SW480 (cell line): ENCODE results near the gene RIOK3.
"Not testable (repeated sequence)": the region's sequence is repeated elsewhere in the genome, so short reads cannot be mapped to it uniquely, and the experiment has no call there.

ENCODE experiments used
- DNase-seq: peaks from one replicate; pipeline ENCODE4 v3.0.0-alpha.2; 2016; ENCODE audit warnings: low spot score

Gene RIOK3

DNA sequence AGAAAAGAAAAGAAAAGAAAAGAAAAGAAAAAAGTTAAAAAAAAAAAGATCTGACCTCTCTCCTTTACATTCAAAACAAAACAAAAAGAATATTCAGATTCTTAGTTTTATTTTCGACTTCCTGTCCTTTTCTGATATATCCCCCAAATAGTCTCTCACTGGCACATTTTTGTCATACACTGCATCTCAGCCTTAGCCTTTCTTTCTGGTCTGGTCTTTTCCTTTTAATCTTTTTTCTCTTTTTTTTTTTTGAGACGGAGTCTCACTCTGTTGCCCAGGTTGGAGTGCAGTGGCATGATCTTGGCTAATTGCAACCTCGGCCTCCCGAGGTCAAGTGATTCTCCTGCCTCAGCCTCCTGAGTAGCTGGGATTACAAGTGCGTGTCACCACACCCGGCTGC is 1.6 kb upstream of the RIOK3 start:
- DNase-seq, result no peak

DNA sequence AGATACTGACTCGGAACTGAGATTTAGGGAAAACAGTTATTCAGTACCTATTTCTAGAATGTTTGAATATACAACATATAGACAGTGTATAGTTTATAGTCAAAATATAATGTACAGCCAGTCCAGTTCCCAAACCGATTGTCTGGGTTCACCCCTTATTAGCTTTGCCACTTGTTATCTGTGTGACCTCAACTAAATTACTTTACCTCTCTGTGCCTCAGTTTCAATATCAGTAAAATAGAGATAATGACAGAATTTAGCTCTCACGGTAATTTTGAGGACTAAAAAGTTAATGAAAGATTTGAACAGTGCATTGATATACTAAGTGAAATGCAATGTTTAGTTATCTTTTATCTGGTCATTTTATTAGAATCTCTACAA is 750 bp upstream of the RIOK3 start:
- no peak for DNase-seq

DNA sequence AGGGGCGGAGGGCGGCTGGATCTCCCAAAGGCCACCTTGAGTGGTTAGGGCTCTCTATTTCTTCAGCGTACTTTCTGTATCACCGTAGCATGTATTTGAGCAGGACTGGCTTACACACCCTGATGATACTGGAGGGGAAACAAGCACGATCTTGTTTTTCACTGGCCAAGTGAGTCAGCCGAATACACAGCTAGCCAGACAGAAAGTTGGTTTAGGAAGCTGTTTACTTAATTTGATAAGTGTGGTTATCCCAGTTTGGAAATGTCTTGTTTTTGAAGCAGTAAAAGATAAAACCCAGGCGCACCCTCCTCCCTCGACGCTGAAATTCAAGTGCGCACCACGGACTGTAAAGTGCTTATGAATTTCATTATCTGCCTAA is 582 bp downstream of the RIOK3 start:
- peak; percentile 57 for DNase-seq

DNA sequence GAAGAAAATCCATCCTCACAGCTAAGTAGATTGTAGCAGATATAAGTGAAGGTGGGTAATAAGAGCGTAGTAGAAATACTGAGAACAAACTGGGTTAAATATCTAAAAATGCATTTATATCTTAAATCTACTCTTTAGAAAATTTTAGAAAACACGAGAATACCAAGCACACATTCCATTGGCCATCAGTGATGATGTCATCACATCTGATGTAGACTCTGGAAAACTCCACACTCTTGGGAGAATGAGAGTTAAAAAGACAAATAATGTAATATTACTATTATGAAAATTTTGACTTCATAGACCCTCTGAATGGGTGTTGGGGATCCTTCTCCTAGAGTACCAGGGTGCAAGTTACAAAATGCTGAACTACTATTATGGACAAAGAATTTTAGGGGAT is 3.7 kb downstream of the RIOK3 start:
- no peak for DNase-seq

DNA sequence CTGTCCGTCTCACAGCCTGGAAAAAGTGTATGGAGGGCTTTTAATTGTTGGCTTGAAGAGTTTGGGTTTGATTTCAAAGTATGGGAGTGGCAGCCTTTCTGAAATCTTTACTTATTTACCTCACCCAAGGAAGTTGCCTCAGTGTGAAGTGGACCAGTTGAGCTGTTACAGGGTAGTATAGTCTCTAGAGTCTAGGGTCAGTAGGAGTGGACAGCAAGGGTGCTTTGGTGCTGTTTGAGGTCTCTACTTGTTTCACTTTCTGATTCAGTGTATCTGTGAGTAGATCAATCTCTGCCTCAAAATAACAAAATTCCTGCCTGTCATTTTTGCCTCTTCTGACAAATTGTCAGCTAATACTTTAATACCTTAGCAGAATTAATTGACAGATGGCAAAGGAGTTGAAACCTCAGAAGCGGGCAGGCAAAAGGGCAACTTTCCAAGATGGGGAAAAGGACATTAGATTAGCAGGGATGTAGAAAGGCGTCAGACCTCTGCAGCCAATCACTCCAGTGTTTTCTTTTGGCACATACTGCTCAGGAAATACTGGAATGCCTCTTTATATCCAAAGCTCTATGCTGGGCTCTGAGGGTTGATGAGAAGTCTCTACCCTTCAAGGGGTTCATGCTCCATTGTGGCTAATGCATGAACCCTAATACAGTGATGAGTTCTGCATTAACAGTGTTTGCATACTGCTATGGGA is 5.9 kb downstream of the RIOK3 start:
- no peak for DNase-seq

DNA sequence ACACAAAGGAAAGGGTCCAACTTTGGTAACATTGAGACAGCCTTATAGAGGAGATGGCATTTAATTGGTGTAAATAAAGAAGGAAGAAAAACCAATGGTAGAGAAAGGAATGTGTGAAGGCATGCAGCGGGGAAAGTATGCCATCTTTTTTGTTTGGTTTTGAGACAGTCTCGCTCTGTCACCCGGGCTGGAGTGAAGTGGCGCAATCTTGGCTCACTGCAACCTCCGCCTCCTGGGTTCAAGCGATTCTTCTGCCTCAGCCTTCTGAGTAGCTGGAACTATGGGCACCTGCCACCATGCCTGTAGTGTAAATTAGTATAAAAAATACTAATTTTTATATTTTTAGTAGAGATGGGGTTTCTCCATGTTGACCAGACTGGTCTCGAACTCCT is 6.4 kb downstream of the RIOK3 start:
- no peak for DNase-seq

DNA sequence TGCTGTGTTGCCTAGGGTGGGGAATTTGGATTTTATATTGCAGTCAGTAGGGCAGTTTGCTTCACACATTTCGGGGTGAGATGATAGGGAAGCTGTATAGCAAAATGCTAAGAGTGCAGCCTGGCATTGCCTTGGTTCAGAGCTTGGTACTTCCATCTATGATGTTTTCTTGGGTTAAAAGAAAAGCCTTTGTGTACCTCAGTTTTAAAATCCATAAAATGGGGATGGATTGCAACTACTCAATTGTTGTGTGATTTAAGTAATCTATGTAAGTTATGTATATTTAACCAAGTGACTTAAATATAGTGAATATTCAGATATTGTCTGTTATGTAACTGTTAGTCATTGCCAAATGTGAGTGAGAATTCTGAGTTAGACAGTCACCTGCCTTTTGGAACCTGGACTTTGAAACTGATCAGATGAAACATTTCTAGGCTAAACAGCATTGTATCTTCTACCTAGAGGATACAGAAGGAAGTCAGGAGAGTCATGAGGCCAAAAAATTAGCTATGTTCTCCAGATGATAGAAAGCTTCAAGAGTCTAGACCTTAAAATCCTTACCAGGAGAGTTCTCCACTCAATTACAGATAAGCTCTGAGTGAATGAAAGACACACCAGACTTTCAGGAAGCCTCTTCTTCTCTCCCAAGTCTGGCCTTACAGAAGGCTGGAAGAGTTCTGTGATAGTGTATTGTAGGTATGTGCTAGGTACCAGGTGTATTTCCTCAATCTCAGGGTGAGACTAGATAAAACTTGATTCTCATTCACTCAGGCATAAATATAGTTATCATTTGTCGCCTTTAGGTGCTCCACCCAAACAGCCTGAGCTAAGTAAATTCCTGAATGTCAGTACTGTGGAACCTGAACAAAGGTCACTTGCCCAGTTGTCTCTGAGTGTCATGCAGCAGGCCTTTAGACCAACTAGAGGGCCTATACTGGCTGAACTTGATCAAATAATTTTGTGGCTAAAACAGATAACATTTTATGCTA is 7.5 kb downstream of the RIOK3 start:
- DNase-seq, result no peak

DNA sequence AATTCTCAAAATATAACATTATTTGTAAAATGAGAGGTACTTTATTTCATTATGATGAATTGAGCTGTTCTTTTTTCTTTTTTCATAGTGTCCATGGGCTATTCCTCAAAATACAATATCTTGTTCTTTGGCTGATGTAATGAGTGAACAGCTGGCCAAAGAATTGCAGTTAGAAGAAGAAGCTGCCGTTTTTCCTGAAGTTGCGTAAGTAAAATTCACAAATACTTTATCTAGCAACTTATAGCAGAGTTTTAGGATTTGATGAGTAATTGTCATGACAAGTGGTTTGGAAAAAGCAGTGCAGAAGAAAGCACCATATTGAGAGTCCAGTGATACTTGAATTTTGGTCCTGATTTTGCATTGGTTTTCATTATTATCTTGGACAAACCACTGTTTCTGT is 9.8 kb downstream of the RIOK3 start:
- no peak for DNase-seq

DNA sequence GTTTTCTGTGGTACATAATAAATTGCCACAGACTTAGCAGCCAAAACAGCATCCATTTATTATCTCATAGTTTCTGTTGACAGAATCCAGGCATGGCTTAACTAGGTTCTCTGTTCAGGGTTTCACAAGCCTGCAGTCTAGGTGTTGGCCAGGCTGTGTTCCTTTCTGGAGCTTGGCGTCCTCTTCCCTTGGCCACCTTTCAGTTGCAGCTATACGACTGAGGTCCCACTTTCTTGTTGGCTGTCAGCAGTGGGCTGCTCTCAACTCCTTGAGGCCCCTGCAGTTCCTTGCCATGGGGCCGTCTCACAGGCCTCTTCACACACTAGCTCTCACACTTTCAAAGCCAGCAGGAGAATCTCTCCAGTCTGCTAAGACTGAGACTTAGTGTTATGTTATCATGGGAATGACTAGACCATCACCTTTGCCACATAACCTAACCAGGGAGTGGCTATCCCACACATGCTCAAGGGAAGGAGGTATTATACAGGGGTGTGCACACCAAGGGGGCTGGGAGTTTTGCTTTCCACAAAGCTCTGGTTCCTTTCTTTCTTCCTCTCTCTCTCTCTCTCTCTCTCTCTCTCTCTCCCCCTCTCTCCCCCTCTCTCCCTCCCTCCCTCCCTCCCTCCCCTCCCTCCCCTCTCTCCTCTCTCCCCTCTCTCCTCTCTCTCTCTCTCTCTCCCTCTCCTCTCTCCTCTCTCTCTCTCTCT is 15.8 kb downstream of the RIOK3 start:
- DNase-seq, result no peak

DNA sequence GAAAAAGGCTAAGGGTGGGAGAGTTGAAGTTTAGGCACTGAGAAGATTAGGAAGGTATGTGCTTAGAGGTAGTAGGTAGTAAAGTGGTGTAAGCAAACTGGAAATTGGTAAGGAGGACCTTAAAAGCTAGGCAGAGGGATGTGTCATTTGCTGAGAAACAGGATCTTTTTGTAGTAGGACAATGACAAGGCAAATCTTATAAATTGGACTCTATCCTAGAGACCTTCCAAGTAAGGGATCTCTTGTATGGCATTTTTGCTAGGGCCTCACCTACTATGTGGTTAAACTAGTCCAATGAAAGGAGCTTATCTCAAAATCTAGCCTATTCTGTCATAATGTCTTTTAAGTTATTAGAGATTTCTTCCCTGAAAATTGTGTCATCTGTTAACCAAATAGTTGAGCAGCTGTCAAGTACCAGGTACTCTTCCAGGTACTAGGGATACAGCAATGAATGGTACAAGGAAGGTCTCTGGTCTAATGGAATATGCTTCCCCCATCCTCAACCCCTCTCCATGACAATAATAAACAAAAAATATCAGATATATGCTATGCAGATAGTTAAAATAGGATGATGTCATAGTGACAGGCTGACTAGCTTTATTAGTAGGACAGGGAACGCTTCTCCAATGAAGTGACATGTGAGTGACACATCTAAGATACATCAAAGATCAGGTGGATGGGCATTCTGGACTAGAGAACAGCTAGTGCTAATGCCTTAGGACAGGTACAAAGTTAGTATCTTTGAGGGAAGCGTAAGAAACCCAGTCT is 17.7 kb downstream of the RIOK3 start:
- DNase-seq, result no peak

DNA sequence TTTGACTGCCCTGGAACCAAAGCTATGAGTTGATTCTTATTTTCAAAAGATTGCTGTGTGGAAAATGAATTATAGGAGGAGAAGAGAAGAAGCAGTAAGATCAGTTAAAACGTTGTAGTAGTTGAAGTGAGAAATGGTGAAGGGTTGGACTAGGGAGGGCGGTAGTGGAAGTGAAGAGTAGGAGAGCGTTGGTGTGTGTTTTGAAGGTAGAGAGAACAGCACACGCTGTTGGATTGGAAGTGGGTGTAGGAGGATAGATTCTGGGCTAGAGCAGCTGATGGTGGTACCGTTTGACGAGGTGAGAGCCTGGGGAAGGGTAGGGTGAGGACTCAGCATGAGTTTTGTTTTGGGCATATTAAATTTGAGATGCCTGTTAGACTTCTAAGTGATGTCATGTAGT is 18.4 kb downstream of the RIOK3 start:
- no peak for DNase-seq

DNA sequence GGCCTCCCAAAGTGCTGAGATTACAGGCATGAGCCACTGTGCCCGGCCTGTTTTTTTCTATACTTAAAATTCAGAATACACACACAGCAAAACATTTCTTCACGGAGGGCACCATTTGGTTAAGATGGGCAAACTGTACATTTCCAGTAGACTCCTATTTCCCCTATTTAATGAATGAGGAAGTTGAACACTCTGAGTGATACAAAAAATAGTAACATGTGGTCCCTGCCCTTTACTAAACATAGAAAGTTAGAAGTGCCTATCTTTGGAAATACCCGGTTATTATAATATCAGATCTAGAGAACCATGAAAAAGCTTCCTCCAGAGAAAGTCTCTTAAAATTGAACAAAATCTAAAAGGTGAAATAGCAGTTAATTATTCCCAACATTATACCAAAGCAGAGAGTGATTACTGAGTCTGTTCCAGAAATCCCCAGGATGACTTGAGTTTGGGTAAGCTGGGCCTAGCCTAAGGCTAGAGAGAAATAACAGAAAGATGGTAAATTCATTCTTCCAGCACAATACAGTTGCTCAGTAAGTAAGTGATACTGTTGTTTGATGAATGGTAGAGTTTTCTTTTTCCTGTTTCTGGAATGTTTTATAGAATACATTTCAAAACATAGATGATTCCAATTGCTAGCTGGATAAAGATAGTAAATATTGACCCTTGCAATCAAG is 26.9 kb downstream of the RIOK3 start:
- no peak for DNase-seq

DNA sequence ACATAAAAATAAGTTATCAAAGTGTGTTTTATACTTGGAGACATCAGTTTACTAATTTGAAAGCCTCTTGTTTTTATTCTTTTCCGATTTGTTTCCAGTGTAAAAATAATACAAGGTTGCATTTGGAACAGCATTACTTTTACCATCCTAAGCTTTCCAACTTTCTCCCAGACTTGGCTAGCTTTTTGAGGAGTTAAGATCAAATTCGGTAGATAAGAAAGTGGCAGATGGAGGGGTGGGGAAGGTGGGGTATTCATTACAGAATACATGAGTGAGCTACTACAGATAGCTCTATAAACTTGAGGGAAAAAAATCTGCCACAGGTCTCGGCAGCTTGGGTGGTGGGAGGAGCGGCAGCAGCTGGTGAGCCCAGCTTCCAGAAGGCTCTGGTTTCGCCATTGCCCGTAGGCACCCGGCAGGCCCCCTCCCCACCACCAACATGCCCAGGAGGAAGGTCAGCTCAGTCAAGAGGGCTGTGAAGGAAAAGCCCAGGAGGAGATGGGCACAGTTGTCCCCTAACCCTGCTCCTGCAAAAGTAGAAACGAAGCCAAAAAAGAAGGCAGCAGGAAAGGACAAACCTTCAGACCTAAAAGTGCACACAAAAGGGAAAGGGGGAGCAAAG is 31.6 kb downstream of the RIOK3 start:
- DNase-seq, result no peak

DNA sequence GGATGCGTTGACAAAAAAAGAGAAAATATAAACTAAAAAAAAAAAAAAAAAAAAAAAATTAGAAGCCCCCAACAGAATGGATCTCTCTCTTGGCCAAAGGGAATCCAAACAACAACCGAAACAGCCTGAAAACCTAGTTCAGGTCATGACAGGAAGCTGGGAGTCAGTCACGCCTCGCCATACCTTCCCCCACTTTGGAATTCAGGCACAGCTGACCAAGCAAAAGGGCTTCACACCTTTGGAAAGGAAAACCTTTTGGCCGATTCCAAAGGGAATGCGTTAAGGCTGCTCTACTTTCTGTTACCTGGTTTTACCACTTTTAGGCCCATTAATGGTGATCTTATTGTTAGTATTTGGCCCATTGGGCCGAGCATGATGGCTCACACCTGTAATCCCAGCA is 32.3 kb downstream of the RIOK3 start:
- no peak for DNase-seq

DNA sequence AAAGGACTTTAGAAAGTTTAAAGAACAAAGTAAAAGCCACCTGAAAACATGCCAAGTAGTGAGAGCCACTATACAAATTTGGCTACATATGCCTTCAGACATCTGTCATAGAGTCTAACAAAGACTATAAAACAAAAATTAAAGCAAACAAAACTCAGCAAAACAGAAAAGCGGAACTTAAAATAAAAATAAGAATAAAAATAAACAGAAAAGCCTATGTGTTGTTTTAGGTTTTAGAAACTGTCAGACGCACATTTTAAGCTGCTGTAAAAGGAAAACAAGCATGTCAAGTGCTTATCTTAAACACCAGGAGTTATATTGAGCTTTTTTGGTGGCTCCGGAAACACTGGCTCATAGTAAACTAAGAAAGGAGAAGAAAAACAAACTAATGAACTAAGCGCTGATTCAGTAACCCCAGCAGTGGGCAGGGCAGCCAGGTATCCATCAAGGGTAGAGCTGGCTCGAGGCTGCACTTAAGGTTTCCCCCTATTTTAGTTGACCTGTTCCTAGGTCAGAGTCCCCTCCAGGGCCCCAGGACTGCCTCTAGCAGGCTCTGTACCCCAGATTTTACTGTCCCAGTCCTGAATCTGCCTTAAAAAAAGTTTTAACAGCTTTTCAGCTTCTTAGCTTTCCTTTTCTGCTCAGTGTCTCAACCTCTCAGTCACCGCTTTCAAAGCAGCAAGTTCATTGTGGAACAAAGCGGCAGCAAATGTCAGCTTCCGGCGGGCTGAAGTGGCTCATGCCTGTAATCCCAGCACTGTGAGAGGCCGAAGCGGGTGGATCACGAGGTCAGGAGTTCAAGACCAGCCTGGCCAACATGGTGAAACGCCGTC is 34.9 kb downstream of the RIOK3 start:
- DNase-seq, result no peak

DNA sequence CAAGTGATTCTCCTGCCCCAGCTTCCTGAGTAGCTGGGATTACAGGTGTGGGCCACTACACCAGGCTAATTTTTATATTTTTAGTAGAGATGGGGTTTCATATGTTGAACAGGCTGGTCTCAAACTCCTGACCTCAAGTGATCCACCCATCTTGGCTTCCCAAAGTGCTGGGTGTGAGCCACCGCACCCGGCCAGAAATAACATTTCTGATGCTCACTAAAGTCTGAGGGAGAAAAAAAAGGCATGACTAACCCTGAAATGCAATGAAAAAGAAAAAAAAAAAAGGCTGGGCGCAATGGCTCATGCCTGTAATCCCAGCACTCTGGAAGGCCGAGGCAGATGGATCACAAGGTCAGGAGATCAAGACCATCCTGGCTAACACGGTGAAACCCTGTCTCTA is 36.5 kb downstream of the RIOK3 start:
- DNase-seq, result not testable (repeated sequence)

DNA sequence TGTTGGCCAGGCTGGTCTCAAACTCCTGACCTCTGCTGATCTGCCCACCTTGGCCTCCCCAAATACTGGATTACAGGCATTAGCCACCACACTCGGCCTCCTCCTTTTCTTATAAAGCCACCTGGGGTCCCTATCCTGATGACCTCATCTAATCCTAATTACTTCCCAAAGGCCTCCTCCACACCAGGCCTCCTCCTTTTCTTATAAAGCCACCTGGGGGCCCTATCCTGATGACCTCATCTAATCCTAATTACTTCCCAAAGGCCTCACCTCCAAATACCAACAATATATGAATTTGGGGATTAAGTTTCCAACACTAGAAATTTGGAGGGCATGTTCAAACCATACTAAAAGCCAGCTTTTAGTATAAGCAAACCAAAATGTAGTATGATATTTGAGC is 40.6 kb downstream of the RIOK3 start:
- DNase-seq, result no peak

DNA sequence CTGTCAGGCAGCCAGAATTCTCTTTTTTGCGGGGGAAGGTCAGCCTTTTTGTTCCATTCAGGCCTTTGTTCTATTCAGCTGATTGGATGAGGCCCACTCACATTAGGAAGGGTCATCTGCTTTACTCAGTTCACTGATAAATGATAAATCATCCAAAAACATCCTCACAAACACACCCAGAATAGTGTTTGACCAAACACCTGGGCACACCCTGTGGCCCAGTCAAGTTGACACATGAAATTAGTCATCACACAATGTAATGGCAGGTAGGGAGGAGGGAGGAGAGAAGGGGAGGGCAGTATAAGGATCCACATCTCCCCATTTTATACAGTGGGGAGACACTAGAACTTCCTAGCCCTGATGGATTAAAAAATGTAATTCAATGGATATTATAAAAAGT is 41.9 kb downstream of the RIOK3 start:
- DNase-seq, result peak; percentile 43

DNA sequence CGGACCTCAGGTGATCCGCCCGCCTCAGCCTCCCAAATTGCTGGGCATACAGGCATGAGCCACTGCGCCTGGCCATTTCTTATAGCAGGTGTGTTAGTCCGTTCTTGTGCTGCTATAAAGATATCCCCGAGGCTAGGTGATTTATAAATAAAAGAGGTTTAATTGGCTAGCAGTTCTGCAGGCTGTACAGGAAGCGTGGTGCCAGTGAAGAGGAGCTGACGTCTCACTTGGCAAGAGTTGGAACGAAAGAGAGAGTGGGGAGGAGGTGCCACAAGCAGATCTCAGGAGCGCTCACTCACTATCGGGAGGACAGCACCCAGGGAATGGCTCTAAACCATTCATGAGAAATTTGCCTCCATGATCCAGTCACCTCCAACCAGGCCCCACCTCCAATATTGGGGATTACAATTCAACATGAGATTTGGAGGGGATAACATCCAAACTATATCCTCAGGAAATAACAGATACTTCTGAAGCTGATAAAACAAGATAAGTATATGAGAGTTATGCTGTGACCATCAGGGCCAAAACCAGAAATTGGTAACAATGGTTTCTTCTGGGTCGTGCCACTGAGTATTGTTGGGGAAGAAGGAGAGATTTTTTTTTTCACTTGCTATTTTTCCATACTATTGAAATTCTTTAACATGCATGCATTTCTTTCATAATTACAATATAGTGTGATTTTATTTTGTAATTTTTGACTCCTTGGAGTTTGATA is 42.8 kb downstream of the RIOK3 start:
- DNase-seq, result no peak

DNA sequence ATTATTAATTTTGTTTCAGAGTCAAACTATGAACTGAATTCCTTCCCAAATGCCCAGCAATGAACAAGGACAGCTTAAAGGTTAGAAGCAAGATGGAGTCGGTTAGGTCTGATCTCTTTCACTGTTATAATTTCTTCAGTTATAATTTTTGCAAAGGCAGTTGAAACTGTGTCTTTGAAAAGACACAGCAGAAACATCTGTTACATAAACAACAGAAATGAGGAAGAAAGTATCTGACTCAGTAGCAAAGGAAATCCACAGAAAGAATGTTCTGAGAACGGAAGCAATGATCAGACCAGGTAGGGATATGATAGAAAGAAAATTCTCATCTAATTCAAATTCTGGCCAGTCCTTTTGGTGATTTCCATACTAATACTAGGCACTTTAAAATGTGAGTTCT is 45.0 kb downstream of the RIOK3 start:
- DNase-seq, result no peak
